HepG2 (cell line): Measurements from ENCODE around the gene SULT2B1. TPM values are rescaled to one million over a fixed set of nuclear protein-coding genes. Genes with fewer than 3 reads are reported as not detected.
A peak's percentile ranks its signal among the peaks of the same experiment; 100 is the strongest.

Experiments used
- ATAC-seq: fragments of 200-7000 bp; cut with Tn5 transposase; 3 replicates; pipeline ENCODE4 v1.9.1; 2020; ENCODE audit warnings: mild to moderate bottlenecking, moderate library complexity
- BruUV-seq: library from RNA; stranded (reverse); fragments of 400-500 nt; replicated peaks from 2 replicates; lab custom pipeline; 2021; lab: Mats Ljungman, UMichigan
- CTCF ChIA-PET: fragments of 300-600 bp; formaldehyde crosslinking; extraction: SDS; loops from one replicate; lab custom pipeline; 2021; ENCODE audit warnings: low total read pairs, inconsistent platforms, low intra/inter-chr PET ratio; lab: Yijun Ruan, JAX
- POLR2A ChIA-PET: fragments of 350-600 bp; sonication (Branson Sonifier 250); formaldehyde crosslinking; loops from one replicate; lab custom pipeline; 2020; ENCODE audit warnings: antibody characterized with exemption, inconsistent platforms; lab: Yijun Ruan, JAX
- DNase-seq: peaks from one replicate; pipeline ENCODE4 v3.0.0-alpha.2; 2015; ENCODE audit warnings: low spot score
- FAIRE-seq: peaks from 3 replicates; lab custom pipeline; 2011; peaks lifted over from hg19 to GRCh38; lab: Jason Lieb, UNC
- H2AFZ ChIP-seq: one replicate; pipeline ENCODE4 v1.6.1; 2011; ENCODE audit warnings: low read length, inconsistent platforms
- H3K27ac ChIP-seq: fragments of 300-600 bp; 3 replicates; pipeline ENCODE4 v1.8.0; 2011; ENCODE audit warnings: mixed run types, mild to moderate bottlenecking, mixed read lengths, low read length, inconsistent platforms; ENCODE audit not compliant: insufficient read depth; ENCODE audit errors: extremely low read length
- H3K27me3 ChIP-seq, 2 experiments: fragments of 200-600 bp in 1 of 2; 2 replicates in 1 of 2; 3 replicates in 1 of 2; pipeline versions ENCODE4 v1.6.0 to v1.8.0; 2011; ENCODE audit warnings: low read length in 2 of 2, mild to moderate bottlenecking in 2 of 2, moderate library complexity in 2 of 2, inconsistent platforms in 1 of 2; ENCODE audit not compliant: insufficient read depth in 2 of 2, control insufficient read depth in 1 of 2
- H3K36me3 ChIP-seq, 2 experiments: fragments of 200-600 bp in 1 of 2; replicated peaks in 1 of 2; 2 replicates in 1 of 2; 3 replicates in 1 of 2; pipeline versions ENCODE4 v1.5.1 to v1.8.0; 2011; ENCODE audit warnings: low read length in 2 of 2, inconsistent platforms in 1 of 2; ENCODE audit not compliant: insufficient read depth in 2 of 2, control insufficient read depth in 1 of 2
- H3K4me1 ChIP-seq: 2 replicates; pipeline ENCODE4 v1.5.1; 2012; ENCODE audit warnings: low read length, inconsistent platforms; ENCODE audit not compliant: insufficient read depth
- H3K4me2 ChIP-seq: 2 replicates; pipeline ENCODE4 v1.6.0; 2011; ENCODE audit warnings: low read depth, low read length, inconsistent platforms
- H3K4me3 ChIP-seq, 3 experiments: fragments of 200-600 bp in 1 of 3; sonication (generic), shearing (Covaris generic) in 1 of 3; replicated peaks in 1 of 3; 2 replicates each; pipeline ENCODE4 v1.5.1; 2011 to 2016; ENCODE audit warnings: low read length in 3 of 3, inconsistent platforms in 2 of 3, low read depth in 2 of 3, mild to moderate bottlenecking in 2 of 3, control low read depth in 1 of 3, mixed read lengths in 1 of 3; ENCODE audit not compliant: insufficient read depth in 1 of 3
- H3K79me2 ChIP-seq: one replicate; pipeline ENCODE4 v1.6.1; 2011; ENCODE audit warnings: low read length, inconsistent platforms; ENCODE audit not compliant: insufficient read depth
- H3K9ac ChIP-seq: 2 replicates; pipeline ENCODE4 v1.6.0; 2011; ENCODE audit warnings: mild to moderate bottlenecking, low read depth, low read length, inconsistent platforms; ENCODE audit not compliant: insufficient read depth
- H3K9me3 ChIP-seq: 2 replicates; pipeline ENCODE4 v1.5.1; 2012; ENCODE audit warnings: mild to moderate bottlenecking, low read length
- H4K20me1 ChIP-seq: 2 replicates; pipeline ENCODE4 v1.6.0; 2011; ENCODE audit warnings: inconsistent platforms, mild to moderate bottlenecking, low read length, moderate library complexity; ENCODE audit not compliant: insufficient read depth
- BCLAF1 ChIP-seq: fragments of 450-650 bp; IDR thresholded peaks from 2 replicates; pipeline ENCODE4 v1.6.1; 2017; ENCODE audit warnings: mild to moderate bottlenecking
- CCAR2 ChIP-seq: fragments of 200-400 bp; formaldehyde crosslinking; optimal IDR thresholded peaks from 2 replicates; pipeline ENCODE3; 2018; ENCODE audit warnings: low read depth, mild to moderate bottlenecking, low read length, moderate library complexity
- CREM ChIP-seq, 2 experiments: sonication (generic) in 1 of 2; formaldehyde crosslinking in 1 of 2; IDR thresholded peaks; 2 replicates each; pipeline versions ENCODE4 v1.4.0 to v1.6.1; 2016 to 2020; ENCODE audit warnings: antibody characterized with exemption in 1 of 2, mild to moderate bottlenecking in 1 of 2, missing genetic modification reagents in 1 of 2
- ERF ChIP-seq: IDR thresholded peaks from 2 replicates; pipeline ENCODE4 v1.6.1; 2018; ENCODE audit warnings: missing biosample characterization, missing genetic modification reagents
- KLF16 ChIP-seq, 2 experiments: sonication (generic) in 1 of 2; formaldehyde crosslinking in 1 of 2; IDR thresholded peaks; 2 replicates each; pipeline versions ENCODE4 v1.6.1 to v1.8.0; 2016 to 2023; ENCODE audit warnings: missing genetic modification reagents in 2 of 2, missing compliant biosample characterization in 1 of 2
- NFYB ChIP-seq: sonication (generic); formaldehyde crosslinking; IDR thresholded peaks from 2 replicates; pipeline ENCODE4 v1.4.0; 2020; ENCODE audit warnings: missing genetic modification reagents
- POLR2A ChIP-seq, 2 experiments: IDR thresholded peaks; 2 replicates each; pipeline ENCODE4 v1.6.1; 2011; ENCODE audit warnings: low read depth in 2 of 2, low read length in 2 of 2, mild to moderate bottlenecking in 1 of 2, moderate library complexity in 1 of 2; ENCODE audit not compliant: insufficient read depth in 1 of 2
- REPIN1 ChIP-seq: sonication (generic); formaldehyde crosslinking; IDR thresholded peaks from 2 replicates; pipeline ENCODE4 v1.8.0; 2022; ENCODE audit warnings: missing genetic modification reagents, low read depth, mild to moderate bottlenecking, borderline replicate concordance
- RFXAP ChIP-seq: sonication (generic); formaldehyde crosslinking; IDR thresholded peaks from 2 replicates; pipeline ENCODE4 v1.4.0; 2020; ENCODE audit warnings: missing genetic modification reagents, borderline replicate concordance
- SAP130 ChIP-seq: IDR thresholded peaks from 2 replicates; pipeline ENCODE4 v1.6.1; 2016; ENCODE audit warnings: low read depth
- TARDBP ChIP-seq: sonication (generic); formaldehyde crosslinking; IDR thresholded peaks from 2 replicates; pipeline ENCODE4 v1.8.0; 2022; ENCODE audit warnings: mild to moderate bottlenecking, missing genetic modification reagents
- XRCC5 ChIP-seq: fragments of 200-400 bp; formaldehyde crosslinking; optimal IDR thresholded peaks from 2 replicates; pipeline ENCODE3; 2017; ENCODE audit warnings: mild to moderate bottlenecking, low read length
- ZBTB38 ChIP-seq: sonication (generic); formaldehyde crosslinking; IDR thresholded peaks from 2 replicates; pipeline ENCODE4 v1.5.1; 2020; ENCODE audit warnings: mild to moderate bottlenecking, missing genetic modification reagents
- ZFX ChIP-seq: sonication (generic); formaldehyde crosslinking; IDR thresholded peaks from 2 replicates; pipeline ENCODE4 v1.4.0; 2020; ENCODE audit warnings: mild to moderate bottlenecking, low read depth, missing genetic modification reagents, moderate library complexity
- ZNF263 ChIP-seq: sonication (generic); formaldehyde crosslinking; IDR thresholded peaks from 2 replicates; pipeline ENCODE4 v1.4.0; 2020; ENCODE audit warnings: missing genetic modification reagents
- ZNF605 ChIP-seq: sonication (generic); formaldehyde crosslinking; IDR thresholded peaks from 2 replicates; pipeline ENCODE4 v1.8.0; 2022; ENCODE audit warnings: mild to moderate bottlenecking, missing genetic modification reagents
- ZNF788 ChIP-seq: sonication (generic); formaldehyde crosslinking; IDR thresholded peaks from 2 replicates; pipeline ENCODE4 v1.5.0; 2020; ENCODE audit warnings: mild to moderate bottlenecking, missing genetic modification reagents, borderline replicate concordance
- ZNF792 ChIP-seq: IDR thresholded peaks from 2 replicates; pipeline ENCODE4 v1.6.1; 2016
- WGBS: methylation state at CpG from one replicate; pipeline ENCODE4 v1.1.6; 2017; ENCODE audit warnings: low lambda C conversion rate; 5-methylcytosine and 5-hydroxymethylcytosine counted together
- in situ Hi-C: cut with HindIII; loops from 2 replicates; pipeline ENCODE4 v1.10.0; 2017; ENCODE audit warnings: low pct_unique_long_range_greater_than_20kb; ENCODE audit not compliant: extremely low pct_ligation_motif_present
- intact Hi-C: fragments of 100-400 bp; cut with micrococcal nuclease; formaldehyde crosslinking; loops from one replicate; pipeline ENCODE4 v1.10.0; 2022; ENCODE audit not compliant: unreplicated experiment
- polyA plus RNA-seq, 8 experiments: library from polyadenylated mRNA; depleted of rRNA in 3 of 8; stranded (reverse) in 7 of 8; unstranded in 1 of 8; fragments of >200 nt; fragmentation: Illumina TruSeq in 4 of 8; extraction: Trizol in 4 of 8; gene quantifications; 2 replicates each; pipeline versions ENCODE4 v1.2.1 to v1.2.3, GENCODE V29; 2011 to 2016; ENCODE audit warnings: low read depth in 4 of 8, missing spikeins in 1 of 8, mixed read lengths in 1 of 8; ENCODE audit not compliant: insufficient read depth in 1 of 8
- total RNA-seq, 5 experiments: library from RNA; depleted of rRNA; stranded (reverse); fragments of >200 nt; fragmentation: Illumina TruSeq; extraction: Trizol; gene quantifications; 2 replicates each; pipeline ENCODE4 v1.2.3, GENCODE V29; 2016; ENCODE audit warnings: low read depth in 1 of 5
- TF ChIP-seq, protein P1 (sequence below): sonication (generic); formaldehyde crosslinking; IDR thresholded peaks from 2 replicates; pipeline ENCODE4 v1.5.1; 2020; ENCODE audit warnings: mild to moderate bottlenecking, missing genetic modification reagents, moderate library complexity
- TF ChIP-seq, protein P2 (sequence below): sonication (generic); formaldehyde crosslinking; IDR thresholded peaks from 2 replicates; pipeline ENCODE4 v1.9.0; 2021; ENCODE audit warnings: missing genetic modification reagents, mild to moderate bottlenecking, borderline replicate concordance

The SULT2B1 gene
- total and polyA plus RNA-seq, 2 of the 13 experiments (the other 11 are each of a cell fraction or from before 2014, with no cell fraction given): 0.13 TPM; not detected in 1

DNA sequence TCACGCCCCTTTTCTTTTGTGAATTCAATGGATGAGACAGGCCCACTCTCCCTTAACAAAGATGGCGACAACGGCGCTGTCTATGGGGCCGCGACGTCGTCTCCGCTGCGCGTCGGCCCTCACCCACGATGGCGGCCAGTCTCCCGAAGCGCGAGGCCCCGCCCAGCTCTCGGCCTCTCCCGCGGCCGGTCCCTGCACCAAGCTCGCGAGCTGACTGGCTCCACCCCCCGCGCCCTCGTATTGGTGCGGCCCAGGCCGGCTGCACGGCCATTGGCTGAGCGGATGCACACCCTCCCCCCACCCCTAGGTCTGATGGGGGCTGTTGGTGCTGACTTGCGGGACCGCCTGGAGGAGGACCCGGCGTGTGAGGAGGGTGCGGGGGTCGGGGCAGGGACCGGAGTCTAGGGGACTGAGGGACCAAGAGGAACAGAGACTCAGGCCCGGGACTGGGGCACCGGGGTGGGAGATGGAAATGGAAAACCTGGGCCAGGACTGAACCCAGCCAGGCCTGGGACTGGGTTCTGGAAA lies 72.2 kb downstream of the SULT2B1 start:
- Histone ChIP-seq H3K36me3 (no peaks in the 10 kb centered on the region), H3K4me1 (peaks cover 49% of the 10 kb centered on the region), H3K9me3 (no peaks in the 10 kb centered on the region), H3K4me2 (peak overlapping the region; percentile 73), H3K27me3 (no peaks in the 10 kb centered on the region), H3K79me2 (peaks cover 4% of the 10 kb centered on the region), H4K20me1 (no peaks in the 10 kb centered on the region), H3K27ac (peak overlapping the region; percentile 73), H3K9ac (peak overlapping the region; percentile 66), H3K4me3 (peak overlapping the region; percentile 52 to 65 (median 63); a peak in 5 of 6 replicates), H2AFZ (no peak overlapping the region)
- peak; percentile 82 for DNase-seq
- intact Hi-C loops: no loop called here
- in situ Hi-C loops: no loop called here
- no TSS peak for BruUV-seq
- 84% methylated on average over 40 of the region's 40 CpGs for WGBS
- ChIA-PET POLR2A (interaction anchor here (0.9 to 1.8 kb wide), 4 partner anchors 9 to 56 kb away, joined by 3 to 15 read pairs (median 3); partner anchors contain the start of gene FAM83E), CTCF (no interaction called here)
- FAIRE-seq: peak; percentile 68
- ATAC-seq: peak; percentile 74
- TF ChIP-seq NFYB (CRISPR knock-in tag) (peak; percentile 84), SAP130 (CRISPR knock-in tag) (peak; percentile 74), CCAR2 (no peak), REPIN1 (0 out of 2 replicates have a peak, but pooled peaks have one; percentile 31), ZBTB38 (CRISPR knock-in tag) (no peak), XRCC5 (peak; percentile 19), TARDBP (CRISPR knock-in tag) (peak; percentile 35; the same call in 1 of the 2 replicates), POLR2A (IDR thresholded peaks at IDR 0.05; ENCODE audit: insufficient read depth in 1 of 2, low read depth in 2 of 2, low read length in 2 of 2) (0 out of 4 replicates have a peak, but pooled peaks of 1 of the 2 experiments have one; percentile 6), ZNF605 (CRISPR knock-in tag) (peak; percentile 41; the same call in 1 of the 2 replicates), ZNF788 (CRISPR knock-in tag) (peak; percentile 43; the same call in 1 of the 2 replicates), CREM (IDR thresholded peaks at IDR 0.05) (peak; percentile 38; the same call in 1 of the 2 replicates), CREM (CRISPR knock-in tag; IDR thresholded peaks at IDR 0.05) (no peak), ZFX (peak; percentile 72), KLF16 (CRISPR knock-in tag; IDR thresholded peaks at IDR 0.05) (0 out of 4 replicates have a peak, but pooled peaks of 1 of the 2 experiments have one; percentile 16), ZNF792 (no peak), ZNF263 (CRISPR knock-in tag) (0 out of 2 replicates have a peak, but pooled peaks have one; percentile 31), ERF (peak; percentile 51; the same call in 1 of the 2 replicates), RFXAP (CRISPR knock-in tag) (peak; percentile 59; the same call in 1 of the 2 replicates), BCLAF1 (no peak)
- TF ChIP-seq, protein P1, sequence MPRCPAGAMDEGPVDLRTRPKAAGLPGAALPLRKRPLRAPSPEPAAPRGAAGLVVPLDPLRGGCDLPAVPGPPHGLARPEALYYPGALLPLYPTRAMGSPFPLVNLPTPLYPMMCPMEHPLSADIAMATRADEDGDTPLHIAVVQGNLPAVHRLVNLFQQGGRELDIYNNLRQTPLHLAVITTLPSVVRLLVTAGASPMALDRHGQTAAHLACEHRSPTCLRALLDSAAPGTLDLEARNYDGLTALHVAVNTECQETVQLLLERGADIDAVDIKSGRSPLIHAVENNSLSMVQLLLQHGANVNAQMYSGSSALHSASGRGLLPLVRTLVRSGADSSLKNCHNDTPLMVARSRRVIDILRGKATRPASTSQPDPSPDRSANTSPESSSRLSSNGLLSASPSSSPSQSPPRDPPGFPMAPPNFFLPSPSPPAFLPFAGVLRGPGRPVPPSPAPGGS (CRISPR knock-in tag): no peak
- TF ChIP-seq, protein P2, sequence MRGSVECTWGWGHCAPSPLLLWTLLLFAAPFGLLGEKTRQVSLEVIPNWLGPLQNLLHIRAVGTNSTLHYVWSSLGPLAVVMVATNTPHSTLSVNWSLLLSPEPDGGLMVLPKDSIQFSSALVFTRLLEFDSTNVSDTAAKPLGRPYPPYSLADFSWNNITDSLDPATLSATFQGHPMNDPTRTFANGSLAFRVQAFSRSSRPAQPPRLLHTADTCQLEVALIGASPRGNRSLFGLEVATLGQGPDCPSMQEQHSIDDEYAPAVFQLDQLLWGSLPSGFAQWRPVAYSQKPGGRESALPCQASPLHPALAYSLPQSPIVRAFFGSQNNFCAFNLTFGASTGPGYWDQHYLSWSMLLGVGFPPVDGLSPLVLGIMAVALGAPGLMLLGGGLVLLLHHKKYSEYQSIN (CRISPR knock-in tag): no peak
